Naive thymus-derived CD8-positive, alpha-beta T cell (primary cell): Measurements from ENCODE around the gene SEC24C. TPM values are rescaled to one million over a fixed set of nuclear protein-coding genes. Genes with fewer than 3 reads are reported as not detected.

Experiments used
- ATAC-seq, 2 donors: fragments of 150-1000 bp; cut with Tn5 transposase in 1 of 2; sonication (Bioruptor Pico), chemical (Tn5 transposase) in 1 of 2; 1 replicate in 1 of 2; 2 replicates in 1 of 2; pipeline ENCODE4 v1.10.0; 2021; ENCODE audit warnings: mild to moderate bottlenecking in 2 of 2, moderate library complexity in 2 of 2
- POLR2A ChIA-PET: fragments of 350-600 bp; sonication (Branson Sonifier 250); formaldehyde crosslinking; loops from one replicate; lab custom pipeline; 2021; ENCODE audit warnings: antibody characterized with exemption; lab: Charles Lee
- DNase-seq, 10 donors: peaks; one replicate each; pipeline versions ENCODE4 v3.0.0 to v3.0.0-alpha.2; 2020 to 2022
- H3K27ac Mint-ChIP-seq, 10 donors: one replicate each; pipeline ENCODE4 v1.8.0; 2020 to 2022; ENCODE audit warnings: mild to moderate bottlenecking in 10 of 10, mixed read lengths in 10 of 10, moderate library complexity in 4 of 10, inconsistent platforms in 1 of 10
- H3K27me3 Mint-ChIP-seq, 5 donors: one replicate each; pipeline ENCODE4 v1.8.0; 2021 to 2022; ENCODE audit warnings: mixed read lengths in 5 of 5
- H3K36me3 Mint-ChIP-seq, 3 donors: one replicate each; pipeline ENCODE4 v1.8.0; 2020 to 2022; ENCODE audit warnings: mixed read lengths in 3 of 3, mild to moderate bottlenecking in 2 of 3, inconsistent platforms in 1 of 3
- H3K4me1 Mint-ChIP-seq, 4 donors: one replicate each; pipeline ENCODE4 v1.8.0; 2021 to 2022; ENCODE audit warnings: mixed read lengths in 4 of 4
- H3K4me3 Mint-ChIP-seq, 10 donors: one replicate each; pipeline ENCODE4 v1.8.0; 2020 to 2022; ENCODE audit warnings: mild to moderate bottlenecking in 10 of 10, mixed read lengths in 10 of 10, moderate library complexity in 6 of 10, inconsistent platforms in 1 of 10
- H3K9me3 Mint-ChIP-seq, 9 donors: one replicate each; pipeline ENCODE4 v1.8.0; 2020 to 2022; ENCODE audit warnings: mixed read lengths in 9 of 9, mild to moderate bottlenecking in 3 of 9, inconsistent platforms in 1 of 9, moderate library complexity in 1 of 9
- polyA plus RNA-seq, 3 donors: library from polyadenylated mRNA; unstranded; fragments of 300-500 nt; fragmentation: Illumina TruSeq; gene quantifications; one replicate each; pipeline ENCODE4 v1.2.3, GENCODE V29; 2021
- total RNA-seq, 8 experiments: library from RNA in 2 of 8; stranded (reverse) in 2 of 8; gene quantifications; one replicate each; pipeline ENCODE4 v1.2.3 and lab custom pipeline; 2021 to 2026

SEC24C gene
- total and polyA plus RNA-seq, 5 experiments from 2014 or later: 18.9 to 72.7 (median 33.5) TPM

- POLR2A ChIA-PET: interaction anchor here (0.7 kb wide), 2 partner anchors 10 to 16 kb away, joined by 3 read pairs; a partner anchor contains a TSS
- H3K4me1 Mint-ChIP-seq: peaks cover 15 to 57% (median 42%) of the 10 kb centered on the region in 4 donors
- H3K4me3 Mint-ChIP-seq: no peak overlapping the region
- ATAC-seq (no peak), DNase-seq (no peak)
- H3K27ac Mint-ChIP-seq: peak overlapping the region in 7 of 10 donors; percentile 16 to 94 (median 69)
- H3K9me3 Mint-ChIP-seq: no peaks in the 10 kb centered on the region
- H3K36me3 Mint-ChIP-seq: peaks cover 9 to 87% (median 29%) of the 10 kb centered on the region in 3 donors
- no peaks in the 10 kb centered on the region for H3K27me3 Mint-ChIP-seq
These were observed 17.6 kb downstream of the SEC24C start for GRCh38 chr10:73761781-73762180.

- Mint-ChIP-seq H3K27me3 (no peaks in the 10 kb centered on the region), H3K36me3 (peaks cover 9 to 86% (median 36%) of the 10 kb centered on the region in 3 donors), H3K4me3 (no peak overlapping the region), H3K9me3 (no peaks in the 10 kb centered on the region), H3K4me1 (peaks cover 13 to 51% (median 40%) of the 10 kb centered on the region in 4 donors), H3K27ac (peak overlapping the region in 5 of 10 donors; percentile 3 to 94 (median 26))
- POLR2A ChIA-PET: interaction anchor here (0.6 to 1.0 kb wide), 2 partner anchors 10 to 48 kb away, joined by 5 read pairs; no protein-coding TSS in a partner anchor
- no peak for DNase-seq
- no peak for ATAC-seq
These were observed 18.7 kb downstream of the SEC24C start for GRCh38 chr10:73762915-73763314.

- Mint-ChIP-seq H3K36me3 (peaks cover 9 to 91% (median 36%) of the 10 kb centered on the region in 3 donors), H3K27me3 (no peaks in the 10 kb centered on the region), H3K9me3 (no peaks in the 10 kb centered on the region), H3K27ac (peak overlapping the region in 5 of 10 donors; percentile 3 to 94 (median 47)), H3K4me3 (peak overlapping the region in 1 of 10 donors; percentile 15), H3K4me1 (peaks cover 13 to 47% (median 38%) of the 10 kb centered on the region in 4 donors)
- no peak for ATAC-seq
- no peak for DNase-seq
- POLR2A ChIA-PET: interaction anchor here (0.6 to 1.0 kb wide), 2 partner anchors 10 to 47 kb away, joined by 5 read pairs; no protein-coding TSS in a partner anchor
These were observed 19.2 kb downstream of the SEC24C start for GRCh38 chr10:73763343-73763742.

- Mint-ChIP-seq H3K27me3 (no peaks in the 10 kb centered on the region), H3K36me3 (peaks cover 9 to 90% (median 35%) of the 10 kb centered on the region in 3 donors), H3K9me3 (no peaks in the 10 kb centered on the region), H3K27ac (peak overlapping the region in 4 of 10 donors; percentile 1 to 82 (median 70)), H3K4me1 (peaks cover 10 to 45% (median 33%) of the 10 kb centered on the region in 4 donors), H3K4me3 (peak overlapping the region in 1 of 10 donors; percentile 45)
- DNase-seq (no peak), ATAC-seq (no peak)
- POLR2A ChIA-PET: interaction anchor here (0.7 to 0.9 kb wide), 2 partner anchors 21 to 35 kb away, joined by 3 read pairs; partner anchors contain the start of gene ZSWIM8
These were observed 20.9 kb downstream of the SEC24C start for GRCh38 chr10:73765066-73765465.

- POLR2A ChIA-PET: interaction anchor here (0.6 to 6.9 kb wide), 10 partner anchors 9 to 139 kb away, joined by 3 to 169 read pairs (median 4); partner anchors contain the start of genes CAMK2G, CHCHD1, SEC24C and ZSWIM8
- Mint-ChIP-seq H3K4me1 (peaks cover 20 to 40% (median 33%) of the 10 kb centered on the region in 4 donors), H3K27ac (peak overlapping the region; percentile 3 to 89 (median 76)), H3K27me3 (no peaks in the 10 kb centered on the region), H3K9me3 (no peaks in the 10 kb centered on the region), H3K36me3 (peaks cover 4 to 68% (median 21%) of the 10 kb centered on the region in 3 donors), H3K4me3 (peak overlapping the region in 7 of 10 donors; percentile 0 to 55 (median 13))
- DNase-seq (peak; percentile 44 to 79 (median 62)), ATAC-seq (peak; percentile 36 to 49)
These were observed 24.7 kb downstream of the SEC24C start for GRCh38 chr10:73768881-73769280.

GRCh38 chr10:73769396-73769795 lies 25.2 kb downstream of the SEC24C start:
- H3K4me3 Mint-ChIP-seq: peak overlapping the region in 3 of 10 donors; percentile 39 to 55 (median 50)
- H3K36me3 Mint-ChIP-seq: peaks cover 4 to 67% (median 20%) of the 10 kb centered on the region in 3 donors
- POLR2A ChIA-PET: interaction anchor here (0.5 to 6.9 kb wide), 10 partner anchors 9 to 105 kb away, joined by 3 to 169 read pairs (median 4); partner anchors contain the start of genes CAMK2G, CHCHD1, SEC24C and ZSWIM8
- H3K27me3 Mint-ChIP-seq: no peaks in the 10 kb centered on the region
- DNase-seq (no peak), ATAC-seq (no peak)
- H3K9me3 Mint-ChIP-seq: no peaks in the 10 kb centered on the region
- peaks cover 23 to 43% (median 37%) of the 10 kb centered on the region in 4 donors for H3K4me1 Mint-ChIP-seq
- peak overlapping the region; percentile 3 to 90 (median 76) for H3K27ac Mint-ChIP-seq

- H3K4me3 Mint-ChIP-seq: peak overlapping the region; percentile 92 to 97 (median 96)
- peaks cover 32 to 59% (median 52%) of the 10 kb centered on the region in 4 donors for H3K4me1 Mint-ChIP-seq
- POLR2A ChIA-PET: interaction anchor here (0.5 to 6.9 kb wide), 22 partner anchors 10 to 664 kb away, joined by 3 to 169 read pairs (median 6); partner anchors contain the start of genes CAMK2G, CHCHD1, NDST2 and SEC24C
- peaks cover 0 to 61% (median 14%) of the 10 kb centered on the region in 3 donors for H3K36me3 Mint-ChIP-seq
- DNase-seq (peak in 8 of 10 donors; percentile 60 to 90 (median 77)), ATAC-seq (peak; percentile 41 to 51)
- H3K27ac Mint-ChIP-seq: peak overlapping the region; percentile 37 to 97 (median 94)
- no peaks in the 10 kb centered on the region for H3K27me3 Mint-ChIP-seq
- H3K9me3 Mint-ChIP-seq: no peaks in the 10 kb centered on the region
These were observed 27.6 kb downstream of the SEC24C start for GRCh38 chr10:73771722-73772280.

GRCh38 chr10:73772281-73773151 lies 28.3 kb downstream of the SEC24C start:
- Mint-ChIP-seq H3K4me1 (peaks cover 34 to 66% (median 53%) of the 10 kb centered on the region in 4 donors), H3K36me3 (peaks cover 0 to 65% (median 12%) of the 10 kb centered on the region in 3 donors), H3K4me3 (peak overlapping the region; percentile 92 to 97 (median 96)), H3K27ac (peak overlapping the region; percentile 84 to 97 (median 94)), H3K27me3 (no peaks in the 10 kb centered on the region), H3K9me3 (no peaks in the 10 kb centered on the region)
- DNase-seq (peak; percentile 67 to 89 (median 77)), ATAC-seq (peak; percentile 72 to 75)
- POLR2A ChIA-PET: interaction anchor here (0.6 to 6.9 kb wide), 30 partner anchors 9 to 677 kb away, joined by 3 to 169 read pairs (median 4); partner anchors contain the start of genes CAMK2G, CHCHD1, NDST2 and SEC24C

- ATAC-seq (peak; percentile 2 to 5), DNase-seq (peak in 2 of 10 donors; percentile 10 to 15)
- POLR2A ChIA-PET: interaction anchor here (0.6 to 6.9 kb wide), 21 partner anchors 10 to 281 kb away, joined by 3 to 169 read pairs (median 5); partner anchors contain the start of genes CAMK2G, CHCHD1, NDST2 and SEC24C
- Mint-ChIP-seq H3K36me3 (peaks cover 0 to 64% (median 9%) of the 10 kb centered on the region in 3 donors), H3K27me3 (no peaks in the 10 kb centered on the region), H3K9me3 (no peaks in the 10 kb centered on the region), H3K4me1 (peaks cover 34 to 66% (median 53%) of the 10 kb centered on the region in 4 donors), H3K4me3 (peak overlapping the region; percentile 92 to 97 (median 96)), H3K27ac (peak overlapping the region; percentile 84 to 97 (median 94))
These were observed 29.1 kb downstream of the SEC24C start for GRCh38 chr10:73773152-73773879.

GRCh38 chr10:73774637-73775036 lies 30.5 kb downstream of the SEC24C start:
- H3K27me3 Mint-ChIP-seq: no peaks in the 10 kb centered on the region
- peaks cover 0 to 65% (median 8%) of the 10 kb centered on the region in 3 donors for H3K36me3 Mint-ChIP-seq
- H3K27ac Mint-ChIP-seq: peak overlapping the region in 9 of 10 donors; percentile 10 to 90 (median 60)
- H3K4me3 Mint-ChIP-seq: peak overlapping the region; percentile 92 to 97 (median 96)
- ATAC-seq (no peak), DNase-seq (peak in 1 of 10 donors; percentile 44)
- POLR2A ChIA-PET: interaction anchor here (1.7 to 6.9 kb wide), 3 partner anchors 10 to 100 kb away, joined by 5 to 169 read pairs (median 15); partner anchors contain the start of genes CAMK2G, CHCHD1 and ZSWIM8
- peaks cover 29 to 57% (median 44%) of the 10 kb centered on the region in 4 donors for H3K4me1 Mint-ChIP-seq
- H3K9me3 Mint-ChIP-seq: no peaks in the 10 kb centered on the region

GRCh38 chr10:73779018-73779417 lies 34.8 kb downstream of the SEC24C start:
- DNase-seq (no peak), ATAC-seq (no peak)
- Mint-ChIP-seq H3K9me3 (no peaks in the 10 kb centered on the region), H3K27me3 (no peaks in the 10 kb centered on the region), H3K4me1 (peaks cover 27 to 66% (median 60%) of the 10 kb centered on the region in 4 donors), H3K4me3 (no peak overlapping the region), H3K36me3 (peaks cover 0 to 49% (median 5%) of the 10 kb centered on the region in 3 donors), H3K27ac (peak overlapping the region in 2 of 10 donors; percentile 52 to 55)
- POLR2A ChIA-PET: interaction anchor here (0.6 to 4.6 kb wide), 4 partner anchors 30 to 263 kb away, joined by 3 to 18 read pairs (median 4); no protein-coding TSS in a partner anchor
